ENCODE results near the gene GCDH.

The GCDH gene

DNA sequence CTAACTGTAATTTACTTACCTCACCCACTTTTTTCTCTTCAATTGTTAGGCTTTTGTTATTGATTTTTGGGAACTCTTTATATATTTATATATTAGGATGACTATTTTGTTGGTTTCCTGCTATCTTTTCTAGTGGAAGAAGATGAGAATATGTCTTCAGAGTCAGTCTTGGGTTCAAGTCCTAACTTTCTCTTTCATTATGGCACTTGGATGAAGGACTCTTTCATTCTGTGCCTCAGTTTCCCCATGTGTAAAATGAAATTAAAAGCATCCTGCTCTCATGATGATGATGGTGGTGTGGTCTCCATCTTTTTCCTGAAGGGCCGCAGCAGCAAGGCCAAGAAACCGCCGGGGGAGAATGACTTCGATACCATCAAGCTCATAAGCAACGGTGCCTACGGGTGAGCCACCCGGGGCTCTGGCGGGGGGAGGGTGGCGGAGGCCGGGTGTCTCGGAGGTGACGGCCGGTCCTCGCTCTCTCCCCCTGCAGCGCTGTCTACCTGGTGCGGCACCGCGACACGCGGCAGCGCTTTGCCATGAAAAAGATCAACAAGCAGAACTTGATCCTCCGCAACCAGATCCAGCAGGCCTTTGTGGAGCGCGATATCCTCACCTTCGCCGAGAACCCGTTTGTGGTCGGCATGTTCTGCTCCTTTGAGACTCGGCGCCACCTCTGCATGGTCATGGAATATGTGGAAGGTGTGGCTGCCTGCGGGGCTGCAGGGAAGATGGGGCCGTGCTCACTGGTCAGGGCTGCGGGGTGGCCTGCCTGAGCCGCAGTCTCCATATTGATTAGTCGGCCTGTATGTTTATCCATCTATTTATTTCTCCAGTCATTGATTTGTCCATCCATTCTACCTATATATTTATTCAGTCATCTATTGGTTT is 32.7 kb upstream of the GCDH start:
- Histone ChIP-seq H3K9ac (ENCODE audit: insufficient read length) (no peak overlapping the region), H3K36me3 (ENCODE audit: insufficient read depth, low read length) (peaks cover 9% of the 10 kb centered on the region; the same call in 1 of the 2 replicates), H3K27ac (no peak overlapping the region), H3K4me3 (no peak overlapping the region), H3K9me3 (ENCODE audit: low read depth, low read length) (no peaks in the 10 kb centered on the region)
- TF ChIP-seq FOXP2 (optimal IDR thresholded peaks at IDR 0.05; ENCODE audit: control extremely low read depth, extremely low read length, insufficient read depth) (no peak), EZH2 (IDR thresholded peaks at IDR 0.05) (no peak), POLR2AphosphoS5 (IDR thresholded peaks at IDR 0.05; ENCODE audit: borderline replicate concordance, low read depth, low read length) (no peak)
- no peak for DNase-seq (ENCODE audit: low read depth, low spot score)

DNA sequence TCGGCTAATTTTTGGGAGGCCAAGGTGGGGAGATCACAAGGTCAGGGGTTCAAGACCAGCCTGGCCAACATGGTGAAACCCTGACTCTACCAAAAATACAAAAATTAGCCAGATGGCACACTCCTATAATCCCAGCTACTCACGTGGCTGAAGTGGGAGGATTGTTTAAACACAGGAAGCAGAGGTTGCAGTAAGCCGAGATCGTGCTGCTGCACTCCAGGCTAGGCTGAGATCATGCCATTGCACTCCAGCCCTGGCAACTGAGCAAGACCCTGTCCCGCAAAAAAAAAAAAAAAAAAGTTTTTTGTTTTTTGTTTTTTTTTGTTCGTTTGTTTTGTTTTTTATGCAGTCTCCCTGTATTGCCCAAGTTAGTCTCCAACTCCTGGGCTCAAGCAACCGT is 31.4 kb upstream of the GCDH start:
- Histone ChIP-seq H3K4me3 (no peak overlapping the region), H3K9me3 (ENCODE audit: low read depth, low read length) (no peaks in the 10 kb centered on the region), H3K27ac (no peak overlapping the region), H3K36me3 (ENCODE audit: insufficient read depth, low read length) (peaks cover 5% of the 10 kb centered on the region; the same call in 1 of the 2 replicates), H3K9ac (ENCODE audit: insufficient read length) (no peak overlapping the region)
- DNase-seq (ENCODE audit: low read depth, low spot score) = no peak
- TF ChIP-seq EZH2 (IDR thresholded peaks at IDR 0.05) = no peak
- TF ChIP-seq FOXP2 (optimal IDR thresholded peaks at IDR 0.05; ENCODE audit: control extremely low read depth, extremely low read length, insufficient read depth) = no peak
- no peak for TF ChIP-seq POLR2AphosphoS5 (IDR thresholded peaks at IDR 0.05; ENCODE audit: borderline replicate concordance, low read depth, low read length)

- no peak for DNase-seq (ENCODE audit: low read depth, low spot score)
- no peak overlapping the region for H3K27ac ChIP-seq
Observed at GRCh38 chr19:12864143-12864542, 26.8 kb upstream of the GCDH start.

DNA sequence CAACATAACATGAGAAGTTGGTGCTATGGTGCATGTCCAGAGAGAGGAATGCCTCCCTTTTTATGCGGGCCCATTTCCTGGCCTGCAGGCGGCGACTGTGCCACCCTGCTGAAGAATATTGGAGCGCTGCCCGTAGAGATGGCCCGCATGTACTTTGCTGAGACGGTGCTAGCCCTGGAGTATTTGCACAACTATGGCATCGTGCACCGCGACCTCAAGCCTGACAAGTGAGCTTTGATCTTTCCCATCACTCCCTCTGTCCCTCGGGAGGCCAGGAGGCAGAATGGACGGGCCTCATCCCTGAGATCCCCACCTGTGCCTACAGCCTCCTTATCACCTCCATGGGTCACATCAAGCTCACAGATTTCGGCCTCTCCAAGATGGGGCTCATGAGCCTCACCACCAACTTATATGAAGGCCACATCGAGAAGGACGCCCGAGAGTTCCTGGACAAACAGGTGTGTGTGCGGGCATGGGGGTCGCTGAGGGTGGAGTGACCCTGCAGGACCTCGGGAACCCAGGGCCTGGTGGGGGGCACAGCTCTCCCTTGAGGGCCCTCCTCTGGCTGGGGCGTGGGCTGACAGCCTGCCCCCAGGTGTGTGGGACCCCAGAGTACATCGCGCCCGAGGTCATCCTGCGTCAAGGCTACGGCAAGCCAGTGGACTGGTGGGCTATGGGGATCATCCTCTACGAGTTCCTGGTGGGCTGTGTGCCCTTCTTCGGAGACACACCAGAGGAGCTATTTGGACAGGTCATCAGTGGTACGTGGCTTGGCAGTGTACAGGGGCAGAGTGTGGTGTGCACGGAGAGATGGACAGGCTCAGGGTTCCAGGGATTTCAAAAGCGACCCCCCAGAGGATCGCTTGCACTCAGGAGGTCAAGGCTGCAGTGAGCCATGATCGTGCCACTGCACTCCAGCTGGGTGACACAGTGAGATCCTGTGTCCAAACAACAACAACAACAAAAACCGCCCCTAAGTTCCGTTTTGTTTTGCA is 25.9 kb upstream of the GCDH start:
- Histone ChIP-seq H3K9me3 (ENCODE audit: low read depth, low read length) (no peaks in the 10 kb centered on the region), H3K4me3 (no peak overlapping the region), H3K36me3 (ENCODE audit: insufficient read depth, low read length) (no peaks in the 10 kb centered on the region; the same call in 1 of the 2 replicates), H3K27ac (no peak overlapping the region), H3K9ac (ENCODE audit: insufficient read length) (no peak overlapping the region)
- no peak for DNase-seq (ENCODE audit: low read depth, low spot score)
- no peak for TF ChIP-seq POLR2AphosphoS5 (IDR thresholded peaks at IDR 0.05; ENCODE audit: borderline replicate concordance, low read depth, low read length)

More at GRCh38 chr19:12864143-12864542, 26.8 kb upstream of the GCDH start:
- Histone ChIP-seq H3K36me3 (ENCODE audit: insufficient read depth, low read length) (no peaks in the 10 kb centered on the region; the same call in 1 of the 2 replicates), H3K9ac (ENCODE audit: insufficient read length) (no peak overlapping the region), H3K9me3 (ENCODE audit: low read depth, low read length) (no peaks in the 10 kb centered on the region), H3K4me3 (no peak overlapping the region)
- TF ChIP-seq EZH2 (IDR thresholded peaks at IDR 0.05) (no peak), FOXP2 (optimal IDR thresholded peaks at IDR 0.05; ENCODE audit: control extremely low read depth, extremely low read length, insufficient read depth) (no peak), POLR2AphosphoS5 (IDR thresholded peaks at IDR 0.05; ENCODE audit: borderline replicate concordance, low read depth, low read length) (no peak)

DNA sequence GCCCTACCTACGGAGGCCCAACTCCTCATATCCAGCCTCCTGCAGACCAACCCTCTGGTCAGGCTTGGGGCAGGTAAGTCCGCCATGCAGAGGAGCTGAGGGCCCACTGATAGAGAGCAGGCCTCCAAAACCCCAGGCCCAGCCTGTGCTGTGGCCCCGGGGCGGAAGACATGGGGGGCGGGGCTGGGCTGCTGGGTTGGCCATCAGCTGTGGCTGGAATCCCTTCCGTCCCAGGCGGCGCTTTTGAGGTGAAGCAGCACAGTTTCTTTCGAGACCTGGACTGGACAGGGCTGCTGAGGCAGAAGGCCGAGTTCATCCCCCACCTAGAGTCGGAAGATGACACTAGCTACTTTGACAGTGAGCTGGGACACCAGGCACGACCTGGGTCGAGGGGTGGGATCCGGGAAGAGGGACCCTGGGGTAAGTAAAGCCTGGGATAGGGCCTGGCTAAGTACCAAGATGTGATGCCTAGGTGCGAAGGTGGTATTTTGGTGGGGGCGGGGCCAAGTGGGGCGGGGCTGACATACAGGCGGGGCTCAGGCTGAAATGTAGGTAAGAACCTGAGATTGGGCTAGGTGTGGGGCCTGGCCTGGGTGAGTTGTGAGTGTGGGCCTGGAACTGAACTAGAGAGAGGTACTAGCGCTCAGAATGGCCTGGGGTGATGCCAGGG is 25.1 kb upstream of the GCDH start:
- no peak overlapping the region for H3K27ac ChIP-seq
- DNase-seq (ENCODE audit: low read depth, low spot score) = no peak
- no peak for TF ChIP-seq POLR2AphosphoS5 (IDR thresholded peaks at IDR 0.05; ENCODE audit: borderline replicate concordance, low read depth, low read length)
- no peak for TF ChIP-seq FOXP2 (optimal IDR thresholded peaks at IDR 0.05; ENCODE audit: control extremely low read depth, extremely low read length, insufficient read depth)
- TF ChIP-seq EZH2 (IDR thresholded peaks at IDR 0.05) = no peak

GRCh38 chr19:12866416-12867119 is 24.4 kb upstream of the GCDH start:
- no peaks in the 10 kb centered on the region for H3K9me3 ChIP-seq (ENCODE audit: low read depth, low read length)
- no peak overlapping the region for H3K9ac ChIP-seq (ENCODE audit: insufficient read length)
- TF ChIP-seq EZH2 (IDR thresholded peaks at IDR 0.05) = no peak
- TF ChIP-seq POLR2AphosphoS5 (IDR thresholded peaks at IDR 0.05; ENCODE audit: borderline replicate concordance, low read depth, low read length) = no peak
- no peak for TF ChIP-seq FOXP2 (optimal IDR thresholded peaks at IDR 0.05; ENCODE audit: control extremely low read depth, extremely low read length, insufficient read depth)
- H3K27ac ChIP-seq = no peak overlapping the region
- H3K4me3 ChIP-seq = no peak overlapping the region
- DNase-seq (ENCODE audit: low read depth, low spot score) = no peak
- H3K36me3 ChIP-seq (ENCODE audit: insufficient read depth, low read length) = no peaks in the 10 kb centered on the region

More for the DNA sequence above, 25.1 kb upstream of the GCDH start:
- no peaks in the 10 kb centered on the region for H3K9me3 ChIP-seq (ENCODE audit: low read depth, low read length)
- no peak overlapping the region for H3K4me3 ChIP-seq
- no peaks in the 10 kb centered on the region for H3K36me3 ChIP-seq (ENCODE audit: insufficient read depth, low read length)
- H3K9ac ChIP-seq (ENCODE audit: insufficient read length) = no peak overlapping the region

Data from SK-N-MC (cell line).